Stomach smooth muscle (tissue), 2 donors: ENCODE results near the gene PRELP.
"Not testable (repeated sequence)": the region's sequence is repeated elsewhere in the genome, so short reads cannot be mapped to it uniquely, and the experiment has no call there.

Experiments
- H3K27ac ChIP-seq: one replicate; pipeline ENCODE4 v1.7.0; 2013; ENCODE audit warnings: mild to moderate bottlenecking, low read length, inconsistent platforms
- H3K27me3 ChIP-seq, 2 donors: one replicate each; pipeline ENCODE4 v1.7.0; 2013; ENCODE audit warnings: low read length in 2 of 2; ENCODE audit not compliant: insufficient read depth in 2 of 2, control insufficient read depth in 1 of 2
- H3K36me3 ChIP-seq, 2 donors: one replicate each; pipeline ENCODE4 v1.7.0; 2013; ENCODE audit warnings: low read length in 2 of 2; ENCODE audit not compliant: control insufficient read depth in 2 of 2, insufficient read depth in 2 of 2
- H3K4me1 ChIP-seq: one replicate; pipeline ENCODE4 v1.7.0; 2013; ENCODE audit warnings: low read length; ENCODE audit not compliant: control insufficient read depth, insufficient read depth
- H3K4me3 ChIP-seq, 2 donors: one replicate each; pipeline ENCODE4 v1.7.0; 2013; ENCODE audit warnings: low read length in 2 of 2
- H3K9ac ChIP-seq, 2 donors: one replicate each; pipeline ENCODE4 v1.7.0; 2013; ENCODE audit warnings: low read length in 2 of 2, mild to moderate bottlenecking in 1 of 2
- H3K9me3 ChIP-seq, 2 donors: one replicate each; pipeline ENCODE4 v1.7.0; 2013; ENCODE audit warnings: low read length in 2 of 2; ENCODE audit not compliant: control insufficient read depth in 2 of 2
- donor health status: healthy.
- donor health status: Pancreatic carcinoma.

PRELP gene

GRCh38 chr1:203464743-203465142 is 10.9 kb upstream of the PRELP start:
- peak overlapping the region in 1 of 2 donors; percentile 3 for H3K4me3 ChIP-seq
- H3K36me3 ChIP-seq = no peaks in the 10 kb centered on the region
- H3K9me3 ChIP-seq = no peaks in the 10 kb centered on the region
- H3K27me3 ChIP-seq = no peaks in the 10 kb centered on the region
- H3K4me1 ChIP-seq = peaks cover 51% of the 10 kb centered on the region
- H3K27ac ChIP-seq = peak overlapping the region; percentile 88
- peak overlapping the region in 1 of 2 donors; percentile 63 for H3K9ac ChIP-seq

DNA sequence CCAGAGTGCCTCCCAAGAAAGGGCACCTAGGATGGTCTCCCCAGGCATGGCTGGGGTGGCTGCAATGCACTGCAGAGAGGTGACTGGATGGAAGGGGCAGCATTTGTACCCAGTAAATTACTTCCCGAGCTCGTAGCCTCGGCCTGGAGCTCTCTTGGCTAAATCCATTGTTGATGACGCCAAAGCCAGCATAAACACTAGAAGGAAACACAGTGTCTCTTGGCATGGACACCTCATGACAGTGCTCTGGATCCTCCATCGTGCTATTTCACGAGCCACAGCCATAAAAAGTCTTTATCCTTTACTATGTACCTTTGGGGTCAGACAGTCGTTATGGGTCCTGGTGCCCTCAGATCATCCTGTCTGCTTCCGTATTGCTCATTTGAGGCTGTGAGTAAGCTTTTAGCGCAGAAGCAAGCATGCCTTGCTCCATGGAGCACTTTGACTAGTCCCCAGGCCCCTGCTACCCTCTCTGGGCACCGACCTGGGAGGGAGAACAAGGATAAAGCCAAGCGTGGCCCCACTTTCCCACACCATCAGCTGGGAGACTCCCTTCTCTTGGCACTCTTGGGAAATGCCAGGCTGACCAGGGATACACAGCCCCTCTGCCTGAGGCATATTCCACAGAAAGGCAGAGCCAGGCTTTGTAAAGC is 10.3 kb upstream of the PRELP start:
- Histone ChIP-seq H3K9me3 (no peaks in the 10 kb centered on the region), H3K4me3 (peak overlapping the region in 1 of 2 donors; percentile 1), H3K9ac (peak overlapping the region; percentile 47 to 65), H3K36me3 (no peaks in the 10 kb centered on the region), H3K4me1 (peaks cover 51% of the 10 kb centered on the region), H3K27ac (peak overlapping the region; percentile 88), H3K27me3 (no peaks in the 10 kb centered on the region)

DNA sequence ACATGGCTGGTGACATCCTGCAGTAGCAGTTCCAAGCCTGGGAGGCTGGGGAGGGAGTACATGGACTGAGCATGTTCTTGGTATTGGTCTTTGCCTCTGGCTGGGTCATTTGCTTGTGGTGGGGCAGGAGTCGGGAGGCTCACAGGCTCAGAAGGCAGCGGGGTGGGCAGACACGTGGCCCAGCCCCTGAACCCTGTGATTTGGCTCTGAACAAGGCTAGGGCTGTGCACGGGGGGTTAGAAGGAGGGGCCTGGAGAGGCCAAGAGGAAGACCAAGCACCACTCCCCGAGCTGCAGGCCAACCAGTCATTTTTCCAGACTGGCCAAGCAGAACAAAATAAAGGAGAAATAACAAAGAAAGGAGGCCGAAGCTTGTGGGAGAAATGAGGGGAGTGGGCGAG is 9.7 kb upstream of the PRELP start:
- H3K36me3 ChIP-seq = no peaks in the 10 kb centered on the region
- H3K4me1 ChIP-seq = peaks cover 51% of the 10 kb centered on the region
- no peaks in the 10 kb centered on the region for H3K9me3 ChIP-seq
- peak overlapping the region; percentile 88 for H3K27ac ChIP-seq
- peak overlapping the region; percentile 47 to 65 for H3K9ac ChIP-seq
- H3K4me3 ChIP-seq = peak overlapping the region in 1 of 2 donors; percentile 1
- H3K27me3 ChIP-seq = no peaks in the 10 kb centered on the region

- H3K9me3 ChIP-seq, H3K27me3 ChIP-seq, H3K36me3 ChIP-seq, H3K9ac ChIP-seq, H3K4me3 ChIP-seq: not testable (repeated sequence)
- H3K27ac ChIP-seq = peak overlapping the region; percentile 88
- H3K4me1 ChIP-seq = peaks cover 51% of the 10 kb centered on the region
Measured at GRCh38 chr1:203466906-203467549, 8.6 kb upstream of the PRELP start.

GRCh38 chr1:203467550-203467921 is 8.1 kb upstream of the PRELP start:
- Histone ChIP-seq H3K27ac (no peak overlapping the region), H3K9me3 (no peaks in the 10 kb centered on the region), H3K27me3 (no peaks in the 10 kb centered on the region), H3K4me1 (peaks cover 51% of the 10 kb centered on the region), H3K36me3 (no peaks in the 10 kb centered on the region), H3K9ac (no peak overlapping the region), H3K4me3 (no peak overlapping the region)

- H3K36me3 ChIP-seq = no peaks in the 10 kb centered on the region
- no peak overlapping the region for H3K4me3 ChIP-seq
- peaks cover 45% of the 10 kb centered on the region for H3K4me1 ChIP-seq
- no peaks in the 10 kb centered on the region for H3K27me3 ChIP-seq
- no peaks in the 10 kb centered on the region for H3K9me3 ChIP-seq
- H3K27ac ChIP-seq = no peak overlapping the region
- H3K9ac ChIP-seq = no peak overlapping the region
Measured at GRCh38 chr1:203468326-203468725, 7.3 kb upstream of the PRELP start.

- H3K4me1 ChIP-seq = peaks cover 33% of the 10 kb centered on the region
Measured at GRCh38 chr1:203470240-203470639, 5.4 kb upstream of the PRELP start.

GRCh38 chr1:203471841-203472240 is 3.8 kb upstream of the PRELP start:
- Histone ChIP-seq H3K9ac (no peak overlapping the region), H3K36me3 (no peaks in the 10 kb centered on the region), H3K4me3 (no peak overlapping the region), H3K27ac (no peak overlapping the region), H3K9me3 (no peaks in the 10 kb centered on the region), H3K4me1 (peaks cover 26% of the 10 kb centered on the region), H3K27me3 (no peaks in the 10 kb centered on the region)

More at GRCh38 chr1:203470240-203470639, 5.4 kb upstream of the PRELP start:
- Histone ChIP-seq H3K27ac (no peak overlapping the region), H3K27me3 (no peaks in the 10 kb centered on the region), H3K9me3 (no peaks in the 10 kb centered on the region), H3K36me3 (no peaks in the 10 kb centered on the region), H3K9ac (no peak overlapping the region), H3K4me3 (no peak overlapping the region)

DNA sequence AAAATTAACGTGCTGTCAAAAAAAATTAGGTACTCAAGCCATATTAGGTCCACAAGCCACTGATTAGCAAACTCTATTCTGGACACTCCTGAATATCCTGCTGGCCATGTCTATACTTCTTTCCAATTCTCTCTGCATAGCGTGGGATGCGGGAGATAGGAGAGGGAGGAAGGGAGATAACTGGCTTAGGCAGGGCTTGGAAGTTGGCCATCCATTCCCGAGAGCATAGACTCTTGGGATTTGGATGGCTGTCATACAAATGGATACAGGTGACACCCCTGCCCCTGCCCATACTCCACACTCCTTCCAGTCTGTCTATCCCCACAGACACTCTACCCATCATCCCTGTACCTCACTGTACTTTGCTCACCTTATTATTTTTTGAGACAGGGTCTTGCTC is 2.3 kb upstream of the PRELP start:
- Histone ChIP-seq H3K27ac (no peak overlapping the region), H3K9ac (no peak overlapping the region), H3K9me3 (no peaks in the 10 kb centered on the region), H3K27me3 (no peaks in the 10 kb centered on the region), H3K4me1 (peaks cover 29% of the 10 kb centered on the region), H3K36me3 (no peaks in the 10 kb centered on the region), H3K4me3 (no peak overlapping the region)

DNA sequence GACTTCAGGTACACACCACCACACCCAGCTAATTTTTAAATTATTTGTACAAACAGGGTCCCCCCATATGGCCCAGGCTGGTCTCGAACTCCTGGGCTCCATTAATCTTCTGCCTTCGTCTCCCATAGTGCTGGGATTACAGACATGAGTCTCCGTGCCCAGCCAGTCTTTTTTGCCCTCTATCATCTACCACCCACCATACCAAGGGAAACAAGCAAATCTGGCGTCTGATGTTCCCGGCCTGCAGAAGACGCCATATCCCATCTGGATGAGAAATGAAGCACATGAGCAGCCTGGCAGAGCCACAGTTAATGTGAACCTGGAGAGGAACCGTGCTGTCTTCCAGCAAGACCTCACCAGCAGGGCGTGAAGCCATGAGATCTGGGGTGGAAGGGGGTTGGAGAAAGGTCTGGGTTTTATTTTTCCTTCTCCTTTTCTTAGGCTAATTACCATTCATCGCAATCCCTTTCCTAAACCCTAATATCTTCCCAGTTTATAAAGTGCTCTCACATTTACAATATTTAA is 1.8 kb upstream of the PRELP start:
- Histone ChIP-seq H3K9ac (no peak overlapping the region), H3K27ac (no peak overlapping the region), H3K4me1 (peaks cover 34% of the 10 kb centered on the region)

More for the DNA sequence above, 1.8 kb upstream of the PRELP start:
- H3K36me3 ChIP-seq = no peaks in the 10 kb centered on the region
- H3K4me3 ChIP-seq = no peak overlapping the region
- no peaks in the 10 kb centered on the region for H3K9me3 ChIP-seq
- H3K27me3 ChIP-seq = no peaks in the 10 kb centered on the region
